Natural killer cell (primary cell): ENCODE data around the gene DSG3. TPM values are rescaled to one million over a fixed set of nuclear protein-coding genes. Genes with fewer than 3 reads are reported as not detected.

Experiments used
- ATAC-seq, 3 donors: fragments of 150-1000 bp in 2 of 3; fragments of 200-7000 bp in 1 of 3; cut with Tn5 transposase; 1 replicate in 1 of 3; 2 replicates in 2 of 3; pipeline ENCODE4 v1.10.0; 2021; ENCODE audit warnings: mild to moderate bottlenecking in 2 of 3, moderate library complexity in 2 of 3
- DNase-seq, 2 donors: peaks; one replicate each; pipeline versions ENCODE4 v3.0.0 to v3.0.0-alpha.2; 2013 to 2021; ENCODE audit warnings: mixed read lengths in 1 of 2
- H3K27ac ChIP-seq: one replicate; pipeline ENCODE4 v1.5.1; 2013; ENCODE audit warnings: mild to moderate bottlenecking, low read length
- H3K27me3 ChIP-seq: one replicate; pipeline ENCODE4 v1.6.1; 2013; ENCODE audit warnings: low read length; ENCODE audit not compliant: control insufficient read depth, insufficient read depth
- H3K36me3 ChIP-seq: one replicate; pipeline ENCODE4 v1.6.1; 2013; ENCODE audit warnings: low read length; ENCODE audit not compliant: control insufficient read depth, insufficient read depth
- H3K4me1 ChIP-seq: one replicate; pipeline ENCODE4 v1.6.1; 2013; ENCODE audit warnings: low read length; ENCODE audit not compliant: control insufficient read depth, insufficient read depth
- H3K4me3 ChIP-seq: one replicate; pipeline ENCODE4 v1.5.1; 2013; ENCODE audit warnings: low read length
- H3K9me3 ChIP-seq: one replicate; pipeline ENCODE4 v1.6.1; 2013; ENCODE audit warnings: low read length; ENCODE audit not compliant: control insufficient read depth, insufficient read depth
- H3K27ac Mint-ChIP-seq, 2 donors: one replicate each; pipeline ENCODE4 v1.8.0; 2022; ENCODE audit warnings: mild to moderate bottlenecking in 2 of 2, mixed read lengths in 2 of 2, moderate library complexity in 1 of 2
- H3K27me3 Mint-ChIP-seq, 2 donors: one replicate each; pipeline ENCODE4 v1.8.0; 2022; ENCODE audit warnings: low read depth in 2 of 2, mixed read lengths in 2 of 2
- H3K36me3 Mint-ChIP-seq: one replicate; pipeline ENCODE4 v1.8.0; 2022; ENCODE audit warnings: mixed read lengths
- H3K4me1 Mint-ChIP-seq, 2 donors: one replicate each; pipeline ENCODE4 v1.8.0; 2022; ENCODE audit warnings: mixed read lengths in 2 of 2
- H3K4me3 Mint-ChIP-seq: one replicate; pipeline ENCODE4 v1.8.0; 2022; ENCODE audit warnings: mild to moderate bottlenecking, moderate library complexity, mixed read lengths
- H3K9me3 Mint-ChIP-seq, 2 donors: one replicate each; pipeline ENCODE4 v1.8.0; 2022; ENCODE audit warnings: mixed read lengths in 2 of 2
- CTCF ChIP-seq: fragments of 200-600 bp; IDR thresholded peaks from one replicate; pipeline ENCODE4 v1.8.0; 2022; ENCODE audit warnings: antibody characterized with exemption
- WGBS: methylation state at CpG from one replicate; pipeline ENCODE4 v1.1.7; 2013; ENCODE audit warnings: missing lambda C conversion rate; ENCODE audit not compliant: insufficient coverage; 5-methylcytosine and 5-hydroxymethylcytosine counted together
- intact Hi-C: fragments of 100-400 bp; cut with micrococcal nuclease; formaldehyde crosslinking; loops from one replicate; pipeline ENCODE4 v1.14.2; 2022
- total RNA-seq, 4 donors: library from RNA; stranded (reverse); fragments of 120-200 nt in 1 of 4; gene quantifications; one replicate each; pipeline versions ENCODE4 v1.2.3 to v1.2.4, GENCODE V29; 2013 to 2022

The DSG3 gene
- total RNA-seq, 3 donors from 2014 or later (not counting 1 experiment from before 2014, with no cell fraction given), result 0.28 TPM; not detected in 2

GRCh38 chr18:31497404-31497835 lies 49.9 kb downstream of the DSG3 start:
- Mint-ChIP-seq H3K4me1 (no peaks in the 10 kb centered on the region), H3K27me3 (peaks cover 18 to 49% of the 10 kb centered on the region in 2 donors), H3K4me3 (peak overlapping the region; percentile 59), H3K9me3 (no peaks in the 10 kb centered on the region), H3K36me3 (no peaks in the 10 kb centered on the region), H3K27ac (no peak overlapping the region)
- 17% methylated on average over 25 of the region's 25 CpGs for WGBS
- H3K36me3 ChIP-seq, result no peaks in the 10 kb centered on the region
- intact Hi-C loops, result no loop called here
- no peak overlapping the region for H3K4me3 ChIP-seq
- no peak overlapping the region for H3K27ac ChIP-seq
- H3K9me3 ChIP-seq, result no peaks in the 10 kb centered on the region
- DNase-seq (no peak), ATAC-seq (peak in 1 of 3 donors; percentile 32)
- TF ChIP-seq CTCF, result no peak
- H3K4me1 ChIP-seq, result peaks cover 9% of the 10 kb centered on the region
- H3K27me3 ChIP-seq, result peaks cover 19% of the 10 kb centered on the region

GRCh38 chr18:31497836-31498573 lies 50.5 kb downstream of the DSG3 start, which contains the start of gene DSG2:
Gene DSG2 (plus strand): TSS chr18:31498177. CDS start chr18:31498252, 75 bp downstream.
- TF ChIP-seq CTCF, result no peak
- no peaks in the 10 kb centered on the region for H3K9me3 ChIP-seq
- peaks cover 19% of the 10 kb centered on the region for H3K27me3 ChIP-seq
- Mint-ChIP-seq H3K36me3 (no peaks in the 10 kb centered on the region), H3K27ac (no peak within 1 kb of the TSS), H3K4me1 (no peaks in the 10 kb centered on the region), H3K27me3 (peaks cover 18 to 46% of the 10 kb centered on the region in 2 donors), H3K9me3 (no peaks in the 10 kb centered on the region), H3K4me3 (peak within 1 kb of the TSS; percentile 59)
- 1% methylated on average over 79 of the region's 79 CpGs for WGBS
- no peaks in the 10 kb centered on the region for H3K36me3 ChIP-seq
- DNase-seq (peak in 1 of 2 donors; percentile 13), ATAC-seq (peak in 2 of 3 donors; percentile 73 to 76)
- H3K27ac ChIP-seq, result no peak within 1 kb of the TSS
- intact Hi-C loops, result no loop called here
- peaks cover 9% of the 10 kb centered on the region for H3K4me1 ChIP-seq
- H3K4me3 ChIP-seq, result no peak within 1 kb of the TSS

GRCh38 chr18:31498574-31499524 lies 51.3 kb downstream of the DSG3 start:
- Histone ChIP-seq H3K27ac (no peak overlapping the region), H3K27me3 (peaks cover 19% of the 10 kb centered on the region), H3K4me3 (no peak overlapping the region), H3K9me3 (no peaks in the 10 kb centered on the region), H3K4me1 (peaks cover 9% of the 10 kb centered on the region), H3K36me3 (no peaks in the 10 kb centered on the region)
- Mint-ChIP-seq H3K4me3 (peak overlapping the region; percentile 54), H3K4me1 (no peaks in the 10 kb centered on the region), H3K27me3 (peaks cover 18 to 45% of the 10 kb centered on the region in 2 donors), H3K27ac (no peak overlapping the region), H3K9me3 (no peaks in the 10 kb centered on the region), H3K36me3 (no peaks in the 10 kb centered on the region)
- intact Hi-C loops, result no loop called here
- 19% methylated on average over 11 of the region's 22 CpGs for WGBS
- ATAC-seq (no peak), DNase-seq (no peak)
- no peak for TF ChIP-seq CTCF
